LNCAP (cell line): ENCODE results near the gene ANGEL1.

Experiments
- TF ChIP-seq, protein P1 (sequence below): fragments of 450-650 bp; IDR thresholded peaks from 2 replicates; pipeline ENCODE4 v1.5.1; 2017; ENCODE audit warnings: mild to moderate bottlenecking

Gene ANGEL1

GRCh38 chr14:76771437-76771980 lies 41.2 kb downstream of the ANGEL1 start:
- TF ChIP-seq, protein P1, sequence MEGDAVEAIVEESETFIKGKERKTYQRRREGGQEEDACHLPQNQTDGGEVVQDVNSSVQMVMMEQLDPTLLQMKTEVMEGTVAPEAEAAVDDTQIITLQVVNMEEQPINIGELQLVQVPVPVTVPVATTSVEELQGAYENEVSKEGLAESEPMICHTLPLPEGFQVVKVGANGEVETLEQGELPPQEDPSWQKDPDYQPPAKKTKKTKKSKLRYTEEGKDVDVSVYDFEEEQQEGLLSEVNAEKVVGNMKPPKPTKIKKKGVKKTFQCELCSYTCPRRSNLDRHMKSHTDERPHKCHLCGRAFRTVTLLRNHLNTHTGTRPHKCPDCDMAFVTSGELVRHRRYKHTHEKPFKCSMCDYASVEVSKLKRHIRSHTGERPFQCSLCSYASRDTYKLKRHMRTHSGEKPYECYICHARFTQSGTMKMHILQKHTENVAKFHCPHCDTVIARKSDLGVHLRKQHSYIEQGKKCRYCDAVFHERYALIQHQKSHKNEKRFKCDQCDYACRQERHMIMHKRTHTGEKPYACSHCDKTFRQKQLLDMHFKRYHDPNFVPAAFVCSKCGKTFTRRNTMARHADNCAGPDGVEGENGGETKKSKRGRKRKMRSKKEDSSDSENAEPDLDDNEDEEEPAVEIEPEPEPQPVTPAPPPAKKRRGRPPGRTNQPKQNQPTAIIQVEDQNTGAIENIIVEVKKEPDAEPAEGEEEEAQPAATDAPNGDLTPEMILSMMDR: no peak

DNA sequence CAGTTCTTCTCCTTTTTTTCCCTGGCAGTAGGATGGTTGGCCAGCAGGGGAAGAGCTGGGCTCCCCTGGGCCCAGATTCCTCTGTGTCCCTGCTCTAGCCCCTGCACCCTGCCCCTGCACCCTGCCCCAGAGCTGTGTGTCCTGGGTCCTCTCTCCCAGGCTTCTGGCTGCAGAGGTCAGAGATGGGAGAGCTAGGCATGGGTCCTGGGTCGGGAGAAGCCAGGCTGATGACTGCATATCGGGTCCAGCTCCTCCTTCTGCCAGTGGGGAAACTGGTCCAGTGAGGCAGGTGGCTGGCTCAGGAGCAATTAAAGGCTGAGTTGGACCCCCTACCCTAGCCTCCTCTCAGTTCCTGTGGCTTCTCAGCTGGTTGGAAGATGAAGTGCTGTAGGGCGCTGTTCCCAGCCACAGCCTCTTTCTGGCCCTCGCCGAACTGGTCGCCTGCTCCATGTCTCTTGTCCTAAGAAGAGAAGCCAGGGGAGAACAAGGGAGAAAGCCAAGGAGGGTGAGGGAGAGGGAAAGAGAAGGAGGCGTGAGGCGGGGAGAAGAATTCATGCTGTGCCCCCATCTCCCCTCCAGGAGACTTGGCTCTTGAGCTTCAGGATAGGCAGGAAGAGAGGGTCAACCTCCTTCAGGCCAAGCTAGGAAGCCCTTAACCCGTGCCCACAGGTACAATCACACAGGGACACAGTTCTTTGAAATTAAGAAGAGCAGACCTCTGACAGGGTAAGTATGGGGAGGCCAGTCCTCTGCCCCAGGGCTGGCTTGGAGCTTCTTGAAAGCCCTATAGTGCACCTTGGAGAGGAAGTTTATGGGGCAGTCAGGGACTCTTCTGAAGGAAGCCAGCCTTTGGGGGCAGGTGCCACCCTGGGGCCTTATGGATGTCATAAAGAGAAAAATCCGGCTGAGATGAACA lies 41.9 kb downstream of the ANGEL1 start:
- TF ChIP-seq, protein P1: no peak

DNA sequence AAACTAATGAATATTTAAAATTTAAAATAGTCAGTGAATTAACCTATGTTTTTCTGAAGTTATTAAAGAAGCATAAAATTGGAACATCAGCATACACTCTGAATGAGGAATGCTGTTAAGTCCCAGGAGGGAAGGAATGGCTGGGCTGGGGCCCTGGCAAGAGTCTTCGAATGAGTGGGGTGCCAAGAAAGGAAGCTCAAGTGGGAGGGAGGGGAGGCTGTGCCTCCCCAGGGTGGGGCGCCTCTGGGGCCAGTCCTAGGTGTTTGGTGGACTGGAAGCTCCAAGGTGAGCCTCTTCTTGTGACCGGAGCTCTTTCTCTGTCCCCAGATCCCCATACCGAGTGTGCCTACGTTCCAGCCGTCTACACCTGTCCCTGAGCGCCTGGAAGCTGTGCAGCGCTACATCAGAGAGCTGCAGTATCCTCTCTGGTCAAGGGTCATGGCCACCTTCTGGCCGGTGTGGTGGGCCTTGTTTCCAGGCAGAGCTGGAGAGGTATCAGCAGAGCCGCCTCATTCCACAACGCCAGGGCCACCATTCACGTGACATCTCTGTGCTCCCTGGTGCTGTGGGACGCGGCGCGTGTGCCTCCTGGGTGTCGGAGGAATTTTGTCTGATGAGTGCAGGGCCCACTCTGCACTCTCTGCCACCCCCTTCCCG lies 42.9 kb downstream of the ANGEL1 start:
- TF ChIP-seq, protein P1: no peak

GRCh38 chr14:76768671-76769500 lies 43.8 kb downstream of the ANGEL1 start:
- TF ChIP-seq, protein P1: no peak

DNA sequence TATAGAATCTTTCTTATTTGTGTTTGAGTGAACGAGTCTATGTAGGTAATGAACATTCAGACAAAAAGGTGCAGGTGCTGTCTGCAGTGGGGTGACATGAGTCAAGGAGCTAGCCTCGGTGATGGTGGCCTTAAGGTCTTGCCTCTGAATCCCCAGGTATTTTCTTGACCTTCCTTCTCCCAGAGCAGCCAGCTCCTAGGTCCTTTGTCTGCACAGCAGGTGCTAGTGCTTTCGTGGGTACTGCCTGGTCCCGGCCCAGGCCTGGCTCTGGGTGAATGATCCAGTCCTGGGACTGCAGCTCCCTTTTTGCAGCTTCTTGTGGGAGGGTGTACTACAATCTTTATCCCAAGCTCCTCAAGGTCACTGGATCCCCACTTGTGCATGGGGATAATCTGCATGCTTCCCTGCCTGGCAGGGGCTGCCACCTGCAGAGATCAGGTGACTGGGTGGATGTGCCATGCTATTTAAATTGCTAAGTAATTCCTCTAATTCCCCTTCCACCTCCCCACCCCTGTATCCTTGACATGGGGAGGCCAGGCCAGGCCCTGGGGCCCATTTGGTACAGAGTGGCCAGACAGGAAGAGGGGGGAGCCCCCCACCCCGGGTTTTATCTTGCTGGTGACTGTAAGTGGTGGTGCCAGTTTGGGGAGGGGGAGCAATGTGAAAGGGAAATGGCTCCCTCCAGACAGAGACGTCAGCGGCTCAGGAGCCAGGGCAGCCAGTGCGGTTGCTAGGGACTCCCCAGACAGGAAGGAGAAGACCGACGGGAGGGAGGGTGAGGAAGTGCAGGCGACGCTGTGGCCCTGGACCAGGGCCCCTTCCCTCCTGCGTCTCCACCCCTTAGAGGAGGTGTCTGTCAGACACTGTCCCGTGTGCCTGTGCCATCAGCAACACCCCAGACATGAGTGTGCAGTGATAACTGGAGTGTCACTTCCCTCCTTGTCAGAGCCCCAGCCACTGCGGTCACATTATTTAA lies 44.7 kb downstream of the ANGEL1 start:
- TF ChIP-seq, protein P1: no peak

- TF ChIP-seq, protein P1: no peak
These were observed 47.2 kb downstream of the ANGEL1 start for GRCh38 chr14:76765461-76765931.
